ENCODE measurements around the gene PACSIN1.

Gene PACSIN1

DNA sequence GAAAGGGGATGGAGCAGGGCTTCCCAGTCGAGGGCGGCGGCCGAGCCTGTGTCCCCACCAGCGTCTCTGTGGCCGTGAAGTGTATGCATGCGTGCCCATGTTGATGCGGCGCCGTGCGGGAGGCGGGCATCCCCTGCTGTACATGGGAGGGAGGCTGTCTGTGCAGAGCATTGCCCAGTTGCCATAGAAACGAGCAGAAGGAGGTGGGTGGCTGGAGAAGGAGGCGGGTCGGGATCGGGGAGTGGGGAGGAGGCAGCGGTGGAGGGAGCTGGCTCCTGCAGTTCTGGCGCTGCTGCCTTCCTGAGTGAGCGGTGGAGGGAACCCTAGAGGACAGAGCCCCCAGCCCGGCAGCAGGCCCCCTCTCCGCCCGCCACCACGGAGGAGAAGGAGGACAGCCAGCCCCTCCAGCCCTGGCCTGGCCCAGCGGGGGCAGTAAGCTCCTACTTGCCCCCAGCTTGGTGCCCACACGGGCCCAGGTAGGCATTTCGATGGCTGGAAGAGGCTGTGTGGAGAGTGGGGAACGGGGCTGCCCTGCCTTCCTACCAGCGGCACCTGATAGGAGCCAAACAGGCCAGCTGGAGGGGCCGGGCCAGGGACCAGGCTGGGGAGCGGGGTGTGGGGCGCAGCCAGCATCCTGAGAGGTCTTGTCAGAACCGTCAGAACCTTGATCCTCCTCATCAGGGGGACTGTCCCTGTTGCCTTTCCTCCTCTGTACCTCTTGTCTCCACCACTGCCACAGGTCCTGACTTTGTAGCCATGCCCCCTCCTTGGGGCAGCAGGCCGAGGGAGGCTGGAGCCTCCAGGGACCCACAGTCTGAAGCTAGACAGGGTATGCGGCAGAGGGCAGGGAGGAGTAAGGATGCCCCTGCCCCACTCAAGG is 49.0 kb downstream of the PACSIN1 start:
- no peak for DNase-seq (ENCODE audit: low read depth, low spot score)

DNA sequence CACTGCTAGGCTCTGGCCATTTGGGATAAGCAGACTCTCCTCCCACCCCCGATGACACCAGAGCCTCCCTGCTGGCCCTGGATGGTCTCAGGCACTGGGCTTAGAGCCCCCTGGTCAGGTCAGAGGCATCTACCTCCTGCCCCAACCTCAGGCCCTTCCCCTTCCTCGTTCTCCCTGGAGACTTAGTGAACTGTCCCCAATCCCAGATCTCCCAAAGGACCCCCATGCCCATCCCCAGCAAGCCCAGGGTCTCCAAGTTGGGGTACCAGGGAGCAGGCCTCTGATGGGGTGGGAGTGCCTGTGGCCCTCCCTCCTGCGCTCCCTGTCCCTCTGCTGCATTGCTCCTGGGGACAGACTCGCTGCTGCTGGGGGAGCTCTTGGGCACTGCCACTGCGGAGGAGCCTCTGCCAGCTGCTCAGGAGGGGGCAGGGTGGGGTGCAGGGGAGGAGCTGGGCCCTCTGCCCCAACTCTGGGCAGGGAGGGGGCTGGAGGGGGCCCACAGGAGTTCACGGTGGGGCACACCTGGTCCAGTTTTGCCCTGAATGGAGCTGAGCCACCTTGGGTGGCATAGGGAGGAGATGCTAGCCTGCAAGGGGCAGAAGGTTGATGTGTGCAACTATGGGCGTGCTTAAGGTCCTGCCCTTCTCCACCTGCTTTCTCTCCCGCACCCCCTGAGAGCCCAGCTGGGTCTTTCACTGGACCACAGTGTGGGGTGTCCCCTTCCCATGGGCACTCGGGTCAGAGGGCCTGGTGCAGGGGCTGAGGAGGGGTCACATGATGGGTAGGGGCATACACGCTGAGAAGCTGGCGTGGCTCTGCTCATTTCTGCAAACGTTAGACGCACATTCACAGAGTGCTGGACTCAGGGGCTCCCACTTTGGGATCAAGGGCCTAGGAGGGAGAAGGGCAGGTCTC is 49.9 kb downstream of the PACSIN1 start:
- DNase-seq (ENCODE audit: low read depth, low spot score) = no peak

DNA sequence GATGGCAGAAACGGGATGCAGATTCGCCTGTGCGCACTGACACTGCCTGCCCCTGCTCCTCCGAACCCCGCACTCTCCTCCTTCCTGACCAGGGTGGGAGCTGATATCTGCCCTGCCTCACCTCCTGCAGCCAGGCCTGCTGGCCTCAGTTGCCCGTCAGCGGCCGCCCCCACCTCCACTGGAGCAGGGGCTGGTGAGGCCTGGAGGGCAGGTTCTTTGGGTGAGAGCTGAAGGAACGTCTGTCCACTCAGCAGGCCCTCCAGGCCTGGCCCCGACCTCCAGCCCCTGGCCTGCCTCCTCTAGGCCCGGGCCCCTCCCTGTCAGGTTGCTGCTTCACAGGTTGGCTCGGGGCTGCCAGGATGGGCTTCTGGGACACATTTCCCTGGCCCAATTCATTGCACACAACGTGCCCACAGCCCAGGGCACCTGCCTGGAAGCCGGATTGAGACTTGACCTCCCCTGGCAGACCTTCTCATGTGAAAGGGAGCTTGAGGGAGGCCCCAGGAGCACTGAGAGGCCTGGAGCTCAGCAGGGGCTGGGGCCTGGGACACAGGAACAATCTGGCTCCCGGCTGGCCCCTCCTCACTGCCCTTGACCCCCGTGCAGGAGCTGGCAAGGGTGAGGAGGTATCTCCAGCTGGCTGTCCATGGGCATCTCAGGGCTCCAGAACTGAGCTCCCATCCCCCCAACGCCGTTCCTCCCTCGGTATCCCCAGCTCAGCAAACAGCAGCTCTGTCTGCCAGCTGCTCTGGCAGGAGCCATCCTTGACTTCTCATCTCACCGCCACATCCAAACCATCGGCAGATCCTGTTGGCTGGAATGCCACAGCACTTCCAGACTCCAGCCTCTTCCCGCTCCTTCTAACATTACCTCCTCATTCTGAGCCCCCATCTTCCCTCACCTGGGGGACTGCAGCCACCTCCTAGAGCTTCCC is 50.8 kb downstream of the PACSIN1 start:
- DNase-seq (ENCODE audit: low read depth, low spot score) = no peak

DNA sequence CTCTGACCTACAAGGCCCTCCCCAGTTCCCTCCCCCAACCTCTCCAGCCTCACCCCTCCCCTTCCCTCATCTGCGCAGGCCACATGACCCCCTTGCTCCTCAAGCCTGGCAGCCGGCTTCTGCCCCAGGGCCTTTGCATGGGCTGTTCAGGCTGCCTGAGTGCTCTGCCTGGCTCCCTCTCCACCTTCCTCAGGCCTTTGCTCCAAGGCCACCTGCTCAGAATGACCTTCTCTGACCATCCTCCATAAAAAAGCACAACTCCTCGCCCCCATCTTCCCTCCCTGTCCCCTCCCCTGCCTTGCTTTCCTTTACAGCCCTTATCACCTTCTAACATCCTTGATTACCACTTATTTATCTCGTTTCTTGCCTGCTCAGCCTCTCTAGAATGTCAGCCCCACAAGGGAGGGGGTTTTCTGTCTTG is 51.6 kb downstream of the PACSIN1 start:
- no peak for DNase-seq (ENCODE audit: low read depth, low spot score)

DNA sequence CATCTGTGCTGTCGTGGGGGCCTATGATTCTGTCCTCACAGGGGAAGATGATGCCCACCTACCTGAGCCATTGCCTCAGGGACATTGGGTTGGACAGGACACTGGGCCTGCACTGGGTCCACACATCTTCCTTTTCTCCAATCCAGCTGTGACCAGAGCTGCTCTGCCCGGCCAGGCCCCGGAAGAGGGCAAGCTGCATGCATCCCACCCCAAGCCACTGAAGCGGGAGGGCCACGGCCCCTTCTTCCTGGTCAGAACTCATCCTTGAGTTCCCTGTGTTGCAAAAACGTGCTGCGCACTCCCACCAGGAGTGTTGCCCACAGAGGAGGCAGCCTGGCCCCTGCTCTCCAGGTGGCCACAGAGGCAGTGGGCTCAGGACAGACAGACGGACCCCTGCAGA is 52.1 kb downstream of the PACSIN1 start:
- no peak for DNase-seq (ENCODE audit: low read depth, low spot score)

DNA sequence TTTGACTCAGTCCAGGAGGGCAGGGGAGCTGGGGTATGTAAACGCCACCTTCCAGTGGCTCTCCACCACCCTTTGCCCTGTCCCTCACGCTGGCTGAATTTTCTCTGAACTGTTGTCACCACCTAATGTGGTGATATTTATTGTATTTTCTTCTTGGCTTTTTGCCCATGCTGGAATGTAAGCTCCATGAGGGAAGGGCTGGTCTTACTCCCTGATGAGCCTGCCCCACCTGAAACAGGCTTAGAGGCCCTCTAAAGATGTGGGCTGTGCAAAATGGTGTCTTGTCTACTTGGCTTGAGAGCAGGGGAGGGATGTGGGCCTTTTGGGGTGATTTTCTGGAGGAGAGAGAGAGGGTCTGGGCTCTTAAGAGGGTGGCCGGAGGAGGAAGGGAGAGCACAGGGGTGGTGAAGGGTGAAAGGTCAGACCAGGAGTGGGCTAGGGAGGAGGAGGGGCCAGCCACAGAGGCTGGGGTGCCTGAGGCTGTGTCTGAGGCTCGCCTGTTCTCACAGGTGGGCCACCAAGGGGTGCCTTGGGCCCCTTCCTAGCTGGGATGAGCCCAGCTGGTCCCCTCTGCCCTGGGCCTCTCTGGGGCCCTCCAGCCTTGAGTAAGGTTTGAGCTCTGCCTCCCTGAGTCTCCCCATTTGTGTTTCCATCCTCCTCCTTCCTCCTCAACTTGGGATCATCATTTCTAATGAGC is 52.9 kb downstream of the PACSIN1 start:
- DNase-seq (ENCODE audit: low read depth, low spot score) = no peak

DNA sequence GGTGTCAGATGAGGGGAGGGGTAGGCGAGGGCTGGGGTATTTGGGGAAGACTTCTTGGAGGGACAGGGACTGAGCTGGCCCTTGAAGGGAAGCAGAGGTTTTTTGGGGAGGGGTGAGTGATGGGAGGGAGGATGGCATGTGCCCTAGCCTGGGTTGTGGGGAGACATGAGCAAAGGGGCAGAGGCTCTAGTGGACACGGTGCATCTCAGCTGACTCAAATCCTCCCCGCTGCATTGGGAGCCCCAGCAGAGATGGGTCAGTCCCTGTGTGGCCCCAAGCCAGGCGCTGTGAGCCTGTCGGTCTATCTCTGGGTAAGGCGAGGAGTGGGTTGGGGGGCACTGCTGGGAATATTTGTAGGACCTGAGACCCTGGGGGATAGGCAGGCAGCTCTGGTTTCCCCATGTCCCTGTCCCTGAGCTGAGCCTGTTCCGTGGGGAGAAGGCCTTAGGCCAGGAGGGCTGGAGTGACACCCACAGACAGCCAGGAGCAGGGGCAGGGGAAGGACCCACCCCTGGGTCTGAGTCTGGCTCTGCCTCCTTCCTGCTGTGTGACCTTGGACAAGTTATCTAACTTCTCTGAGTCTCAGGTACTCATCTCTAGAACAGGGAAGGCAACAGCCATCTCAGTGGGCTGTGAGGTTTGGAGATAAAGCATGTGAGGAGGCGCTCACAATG is 54.2 kb downstream of the PACSIN1 start:
- DNase-seq (ENCODE audit: low read depth, low spot score) = no peak

DNA sequence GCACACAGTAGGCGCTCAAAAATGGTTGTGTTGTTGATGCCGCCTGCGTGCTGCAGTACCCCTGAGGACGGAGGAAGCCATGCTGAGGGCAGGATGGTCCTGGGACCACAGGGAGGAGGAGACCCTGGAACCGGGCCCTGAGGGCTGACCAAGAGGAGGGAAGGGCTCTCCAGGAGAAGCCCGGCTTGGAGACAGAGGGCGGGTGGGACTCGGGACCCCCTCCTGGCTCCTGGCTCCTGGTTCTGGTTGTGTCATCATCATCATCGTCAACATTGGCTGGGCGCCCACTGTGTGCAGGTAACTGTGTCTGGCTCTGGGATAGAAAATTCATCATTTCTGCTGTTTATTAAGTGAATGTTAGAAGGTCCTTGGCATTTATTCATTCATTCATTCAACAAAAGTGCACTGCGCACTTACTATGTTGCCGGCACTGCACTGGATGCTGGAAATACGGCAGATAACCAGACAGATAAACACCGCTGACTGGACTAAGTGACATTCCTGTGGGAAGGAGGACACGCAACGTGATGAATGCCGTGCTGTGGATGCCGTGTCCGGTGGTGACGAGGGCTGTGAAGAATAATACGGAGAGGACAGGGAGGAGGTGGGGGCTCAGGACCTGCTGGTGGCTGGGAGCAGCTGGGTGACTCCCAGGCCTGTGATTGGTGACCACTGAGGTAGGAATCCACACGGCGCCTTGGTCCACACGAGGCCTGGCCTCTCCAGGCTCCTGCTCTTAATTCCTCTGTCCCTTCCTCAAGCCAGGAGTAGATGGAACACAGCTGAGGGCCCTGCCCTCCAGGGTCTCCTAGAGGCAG is 55.0 kb downstream of the PACSIN1 start:
- no peak for DNase-seq (ENCODE audit: low read depth, low spot score)

DNA sequence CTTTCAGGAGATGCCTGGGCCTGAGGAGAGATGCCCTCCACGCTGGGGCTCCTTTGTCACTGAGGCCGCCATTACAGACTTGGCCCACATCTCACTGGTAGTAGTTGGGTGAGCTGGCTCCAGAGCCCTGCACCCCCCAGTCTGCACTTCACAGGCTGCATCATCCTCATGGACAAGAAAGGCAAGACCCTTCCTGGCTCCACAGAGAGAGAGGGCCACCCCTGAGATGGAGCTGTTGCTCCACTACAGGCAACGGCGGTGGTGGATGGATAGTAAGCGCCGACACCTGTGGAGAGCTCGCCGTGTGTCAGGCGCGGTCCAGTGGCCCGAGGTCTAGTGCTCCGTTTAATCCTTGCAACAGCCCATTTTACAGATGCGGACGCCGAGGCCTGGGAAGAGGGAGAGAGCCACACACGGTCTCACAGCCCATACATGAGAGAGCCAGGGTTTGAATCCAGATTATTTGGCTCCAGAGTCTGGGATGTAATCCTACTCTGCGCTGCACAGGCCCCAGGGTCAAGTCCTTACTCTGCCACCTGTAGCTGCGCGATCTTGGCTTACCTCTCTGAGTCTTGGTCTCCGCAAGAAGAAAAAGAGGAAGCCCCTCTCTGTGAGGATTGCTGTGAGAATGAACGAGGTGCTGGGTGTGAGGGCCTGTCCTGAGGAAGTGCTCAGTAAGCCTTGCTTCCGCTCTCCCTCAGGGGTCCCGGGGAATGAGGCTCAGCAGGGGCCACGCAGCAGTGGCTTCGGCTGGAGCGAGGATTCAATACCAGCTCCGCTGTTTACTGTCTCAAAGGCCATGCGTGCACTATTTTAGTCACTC is 55.8 kb downstream of the PACSIN1 start:
- no peak for DNase-seq (ENCODE audit: low read depth, low spot score)

DNA sequence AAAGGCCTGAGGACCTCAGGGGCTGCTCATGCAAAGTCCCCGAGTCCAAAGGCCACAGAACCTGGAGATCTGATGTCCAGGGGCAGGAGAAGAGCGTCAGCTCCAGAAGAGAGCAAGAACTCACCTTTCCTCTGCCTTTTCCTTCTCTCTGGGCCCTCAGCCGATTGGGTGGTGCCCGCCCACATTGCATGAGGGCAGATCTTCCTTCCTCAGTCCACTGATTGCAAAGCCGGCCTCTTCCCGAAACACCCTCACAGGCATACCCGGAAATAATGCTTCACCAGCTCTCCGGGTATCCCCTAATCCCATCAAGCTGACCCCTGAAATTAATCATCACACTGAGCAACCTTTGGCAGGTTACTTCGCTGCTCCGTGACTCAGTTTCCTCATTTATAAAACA is 56.9 kb downstream of the PACSIN1 start:
- DNase-seq (ENCODE audit: low read depth, low spot score) = no peak

DNA sequence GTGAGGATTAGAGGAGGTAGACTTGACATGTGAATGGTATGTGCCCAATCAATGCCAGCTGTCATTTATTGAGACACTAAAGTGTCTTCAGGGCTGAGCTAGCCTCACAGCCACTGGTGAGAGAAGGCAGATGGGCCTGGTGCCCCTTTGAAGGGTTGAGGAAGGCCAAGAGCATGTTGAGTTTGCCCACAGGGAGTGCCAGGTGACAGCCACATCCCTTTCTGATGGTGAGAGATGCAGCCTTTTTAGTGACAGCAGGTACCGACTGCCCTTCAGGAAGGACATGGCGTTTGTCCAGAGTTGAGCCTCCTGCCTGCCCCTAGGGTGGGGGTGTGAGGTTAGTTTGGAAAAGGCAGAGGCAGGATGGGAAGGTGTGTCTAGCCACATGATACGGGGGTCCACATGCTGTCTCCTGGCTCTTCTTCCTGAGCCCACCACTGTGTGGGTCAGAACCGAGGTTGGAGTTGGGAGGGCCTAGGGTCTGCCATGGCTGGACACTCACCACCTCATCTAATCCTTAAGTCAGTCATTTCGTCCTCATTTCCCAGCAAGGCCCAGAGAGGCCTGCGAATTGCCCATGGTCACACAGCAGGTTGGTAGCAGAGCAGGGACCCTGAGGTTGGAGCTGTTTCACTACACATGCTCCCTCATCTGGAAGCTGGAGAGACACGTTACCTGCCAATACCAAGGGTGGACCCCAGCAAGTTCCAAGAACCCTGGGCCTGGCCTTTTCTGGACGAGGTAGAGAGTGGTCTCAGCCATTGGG is 57.7 kb downstream of the PACSIN1 start:
- DNase-seq (ENCODE audit: low read depth, low spot score) = no peak

DNA sequence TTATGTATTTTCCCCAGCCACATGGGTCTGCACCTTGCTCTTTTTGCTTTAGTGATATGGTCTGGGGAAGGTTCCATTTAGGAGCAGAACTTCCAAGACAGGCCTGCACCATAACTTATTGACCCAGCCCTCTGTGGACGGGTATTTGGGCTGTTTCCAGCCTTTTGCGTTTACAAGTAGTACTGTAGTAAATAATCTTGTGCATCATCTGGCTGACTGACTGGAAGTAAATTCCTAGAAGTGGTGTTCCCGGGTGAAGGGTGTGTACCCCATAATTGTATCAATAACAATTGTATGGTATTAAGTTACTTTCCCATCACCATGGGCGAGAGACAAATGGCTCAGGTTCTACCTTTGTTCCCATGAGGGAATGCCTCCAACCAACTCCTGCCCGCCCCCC is 58.6 kb downstream of the PACSIN1 start:
- no peak for DNase-seq (ENCODE audit: low read depth, low spot score)

DNA sequence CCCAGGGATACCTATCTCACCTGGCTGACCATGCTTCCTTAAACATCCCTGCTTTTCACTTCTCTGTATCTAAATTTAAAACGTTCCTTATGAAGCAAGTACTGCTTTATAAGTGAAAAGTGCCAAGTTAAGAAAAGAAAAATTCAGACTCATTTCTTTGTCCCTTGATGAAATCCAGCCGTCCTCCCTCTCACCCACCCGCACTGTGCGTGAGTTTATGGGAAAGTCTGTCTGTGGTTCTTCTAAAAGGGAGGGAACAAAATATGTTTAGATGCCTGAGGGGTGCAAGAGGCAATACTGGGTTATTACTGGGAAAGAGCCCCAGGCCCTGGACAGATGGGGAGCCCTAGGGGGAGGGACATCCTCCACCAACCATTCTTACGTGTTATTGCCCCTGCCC is 59.1 kb downstream of the PACSIN1 start:
- no peak for DNase-seq (ENCODE audit: low read depth, low spot score)

DNA sequence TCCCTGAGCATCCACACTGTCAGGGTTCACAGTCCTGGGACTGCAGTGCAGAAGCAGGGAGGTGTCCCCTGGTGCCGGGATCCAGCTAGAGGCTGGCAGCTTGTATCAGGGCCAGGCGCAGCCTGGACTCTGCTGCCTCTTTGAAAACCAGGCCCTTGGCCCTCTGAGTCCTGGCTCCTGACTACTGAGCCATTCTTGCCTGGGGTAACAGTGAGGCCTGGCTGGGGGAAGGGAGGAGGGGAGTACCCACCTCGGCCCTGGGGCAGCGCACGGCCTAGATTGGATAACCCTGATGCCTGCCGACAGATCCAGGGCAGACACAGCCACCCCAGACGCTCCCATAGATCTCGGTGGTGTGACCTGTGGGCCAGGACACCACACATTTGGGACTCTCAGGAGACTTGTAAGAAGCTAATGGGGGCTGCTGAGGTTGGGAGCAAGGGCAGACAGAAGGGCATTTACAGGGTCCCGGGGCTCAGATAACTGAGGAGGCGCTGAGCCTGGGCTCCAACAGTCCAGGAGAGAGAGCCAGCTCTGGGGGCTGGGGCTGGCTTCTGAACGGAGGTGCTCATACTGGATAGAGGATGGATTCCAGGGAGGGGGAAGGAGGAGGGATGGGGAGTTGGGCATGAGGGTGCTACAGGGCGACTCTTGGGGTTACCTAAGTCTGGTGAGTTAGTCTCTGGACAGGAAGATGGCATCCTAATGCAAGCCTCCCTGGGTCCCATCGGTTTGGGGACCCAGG is 59.7 kb downstream of the PACSIN1 start:
- no peak for DNase-seq (ENCODE audit: low read depth, low spot score)

DNA sequence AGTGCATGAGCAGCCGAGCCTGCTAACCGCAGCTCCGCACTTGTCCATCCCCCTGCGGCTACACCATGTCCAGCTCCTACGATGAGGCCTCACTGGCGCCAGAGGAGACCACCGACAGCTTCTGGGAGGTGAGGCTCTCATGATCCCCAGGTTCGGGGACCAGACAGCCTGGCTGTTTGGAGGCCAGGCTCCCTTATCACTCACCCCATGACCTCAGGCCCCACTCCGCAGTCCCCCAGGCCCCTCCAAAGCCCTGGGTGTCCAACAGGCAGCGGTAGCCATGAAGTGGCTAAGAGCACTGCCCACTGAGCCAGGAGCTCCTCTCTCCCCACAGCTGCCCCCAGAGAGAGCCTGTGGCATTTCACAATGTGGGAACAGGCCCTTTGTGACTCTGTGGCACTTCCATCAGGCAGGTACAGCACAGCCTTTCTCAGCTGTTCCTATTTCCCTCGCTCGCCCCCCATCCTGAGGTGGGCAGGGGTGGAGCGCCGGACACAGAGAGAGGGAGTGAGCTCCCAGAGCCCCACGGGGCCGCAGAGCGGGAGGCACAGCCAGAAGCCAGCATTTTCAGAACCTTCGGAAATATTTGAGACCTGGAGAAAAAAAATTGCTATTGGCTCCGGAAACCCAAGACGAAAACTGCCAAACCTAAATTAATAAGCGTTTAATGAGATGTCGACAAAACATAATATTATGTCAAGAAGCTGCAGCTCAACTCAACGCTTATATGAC is 60.5 kb downstream of the PACSIN1 start:
- DNase-seq (ENCODE audit: low read depth, low spot score) = no peak

DNA sequence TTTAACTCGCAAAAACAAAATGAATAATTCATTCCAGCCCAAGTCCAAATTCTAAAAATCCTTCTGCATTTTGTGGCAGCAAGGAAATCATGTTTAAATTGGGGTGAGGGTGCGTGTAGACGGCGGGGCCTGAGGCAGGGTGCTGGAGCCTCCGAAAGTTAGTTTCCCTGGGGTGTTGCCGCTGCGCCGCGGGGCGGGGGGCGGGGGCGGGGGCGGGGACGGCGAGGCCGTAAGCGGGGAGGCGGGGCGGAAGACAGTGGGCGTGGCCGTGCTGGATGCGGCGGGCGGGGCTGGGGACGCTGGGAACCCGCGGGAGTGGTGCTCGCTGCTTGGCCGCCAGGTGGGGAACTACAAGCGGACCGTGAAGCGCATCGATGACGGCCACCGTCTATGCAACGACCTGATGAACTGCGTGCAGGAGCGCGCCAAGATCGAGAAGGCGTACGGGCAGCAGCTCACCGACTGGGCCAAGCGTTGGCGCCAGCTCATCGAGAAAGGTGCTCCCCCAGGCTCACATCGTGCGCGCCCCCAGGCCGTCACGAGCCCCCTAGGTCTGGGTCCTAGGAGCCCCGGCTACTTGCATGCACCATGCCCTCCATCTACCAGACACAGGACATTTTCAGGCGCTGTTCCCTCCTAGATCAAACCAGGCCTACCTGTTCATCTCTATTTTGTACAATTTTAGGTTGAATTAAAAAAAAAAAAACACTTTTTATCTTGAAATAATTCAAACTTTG is 61.3 kb downstream of the PACSIN1 start:
- DNase-seq (ENCODE audit: low read depth, low spot score) = peak; percentile 89

Measured in activated CD4-positive, CD25-positive, alpha-beta regulatory T cell treated with anti-CD3 and anti-CD28 coated beads, Interleukin-2, amount 50 U/mL, for 16 hours (primary cell).